Measurements from ENCODE around the gene HSPG2.

Gene HSPG2

GRCh38 chr1:21836729-21837128 is 100.4 kb downstream of the HSPG2 start:
- Histone ChIP-seq H3K27ac (ENCODE audit: low read depth, low read length) (no peak overlapping the region), H3K4me1 (ENCODE audit: control insufficient read depth in 1 of 2, insufficient read depth in 2 of 2, low read length in 2 of 2) (no peaks in the 10 kb centered on the region), H3K9ac (ENCODE audit: low read depth in 1 of 2, low read length in 2 of 2) (no peak overlapping the region), H3K27me3 (ENCODE audit: control insufficient read depth in 1 of 2, insufficient read depth in 2 of 2, low read length in 2 of 2) (no peaks in the 10 kb centered on the region), H3K4me3 (ENCODE audit: low read depth in 1 of 2, low read length in 2 of 2) (no peak overlapping the region), H3K9me3 (ENCODE audit: control insufficient read depth in 1 of 2, low read length in 2 of 2) (peaks cover 9 to 12% of the 10 kb centered on the region in 2 donors), H3K36me3 (ENCODE audit: control insufficient read depth in 1 of 2, insufficient read depth in 2 of 2, low read length in 2 of 2) (peaks cover 43 to 88% of the 10 kb centered on the region in 2 donors)

- no peak overlapping the region for H3K9ac ChIP-seq (ENCODE audit: low read depth in 1 of 2, low read length in 2 of 2)
Measured at GRCh38 chr1:21836010-21836409, 101.1 kb downstream of the HSPG2 start.

GRCh38 chr1:21834666-21835065 is 102.4 kb downstream of the HSPG2 start:
- H3K9ac ChIP-seq (ENCODE audit: low read depth in 1 of 2, low read length in 2 of 2), result no peak overlapping the region
- no peaks in the 10 kb centered on the region for H3K4me1 ChIP-seq (ENCODE audit: control insufficient read depth in 1 of 2, insufficient read depth in 2 of 2, low read length in 2 of 2)
- peaks cover 9 to 12% of the 10 kb centered on the region in 2 donors for H3K9me3 ChIP-seq (ENCODE audit: control insufficient read depth in 1 of 2, low read length in 2 of 2)
- no peak overlapping the region for H3K27ac ChIP-seq (ENCODE audit: low read depth, low read length)
- peaks cover 37 to 88% of the 10 kb centered on the region in 2 donors for H3K36me3 ChIP-seq (ENCODE audit: control insufficient read depth in 1 of 2, insufficient read depth in 2 of 2, low read length in 2 of 2)
- no peak overlapping the region for H3K4me3 ChIP-seq (ENCODE audit: low read depth in 1 of 2, low read length in 2 of 2)
- no peaks in the 10 kb centered on the region for H3K27me3 ChIP-seq (ENCODE audit: control insufficient read depth in 1 of 2, insufficient read depth in 2 of 2, low read length in 2 of 2)

More at GRCh38 chr1:21836010-21836409, 101.1 kb downstream of the HSPG2 start:
- H3K4me3 ChIP-seq (ENCODE audit: low read depth in 1 of 2, low read length in 2 of 2), result no peak overlapping the region
- H3K4me1 ChIP-seq (ENCODE audit: control insufficient read depth in 1 of 2, insufficient read depth in 2 of 2, low read length in 2 of 2), result no peaks in the 10 kb centered on the region
- H3K9me3 ChIP-seq (ENCODE audit: control insufficient read depth in 1 of 2, low read length in 2 of 2), result peaks cover 9 to 12% of the 10 kb centered on the region in 2 donors
- no peaks in the 10 kb centered on the region for H3K27me3 ChIP-seq (ENCODE audit: control insufficient read depth in 1 of 2, insufficient read depth in 2 of 2, low read length in 2 of 2)
- peaks cover 36 to 88% of the 10 kb centered on the region in 2 donors for H3K36me3 ChIP-seq (ENCODE audit: control insufficient read depth in 1 of 2, insufficient read depth in 2 of 2, low read length in 2 of 2)
- H3K27ac ChIP-seq (ENCODE audit: low read depth, low read length), result no peak overlapping the region

- peaks cover 9 to 12% of the 10 kb centered on the region in 2 donors for H3K9me3 ChIP-seq (ENCODE audit: control insufficient read depth in 1 of 2, low read length in 2 of 2)
- H3K4me3 ChIP-seq (ENCODE audit: low read depth in 1 of 2, low read length in 2 of 2), result no peak overlapping the region
- H3K36me3 ChIP-seq (ENCODE audit: control insufficient read depth in 1 of 2, insufficient read depth in 2 of 2, low read length in 2 of 2), result peaks cover 37 to 88% of the 10 kb centered on the region in 2 donors
- no peak overlapping the region for H3K9ac ChIP-seq (ENCODE audit: low read depth in 1 of 2, low read length in 2 of 2)
- H3K27me3 ChIP-seq (ENCODE audit: control insufficient read depth in 1 of 2, insufficient read depth in 2 of 2, low read length in 2 of 2), result no peaks in the 10 kb centered on the region
- no peak overlapping the region for H3K27ac ChIP-seq (ENCODE audit: low read depth, low read length)
- H3K4me1 ChIP-seq (ENCODE audit: control insufficient read depth in 1 of 2, insufficient read depth in 2 of 2, low read length in 2 of 2), result no peaks in the 10 kb centered on the region
Measured at GRCh38 chr1:21834094-21834493, 103.0 kb downstream of the HSPG2 start.

GRCh38 chr1:21833392-21833976 is 103.6 kb downstream of the HSPG2 start:
- peaks cover 9 to 12% of the 10 kb centered on the region in 2 donors for H3K9me3 ChIP-seq (ENCODE audit: control insufficient read depth in 1 of 2, low read length in 2 of 2)
- peaks cover 33 to 88% of the 10 kb centered on the region in 2 donors for H3K36me3 ChIP-seq (ENCODE audit: control insufficient read depth in 1 of 2, insufficient read depth in 2 of 2, low read length in 2 of 2)
- H3K4me1 ChIP-seq (ENCODE audit: control insufficient read depth in 1 of 2, insufficient read depth in 2 of 2, low read length in 2 of 2), result no peaks in the 10 kb centered on the region
- H3K9ac ChIP-seq (ENCODE audit: low read depth in 1 of 2, low read length in 2 of 2), result no peak overlapping the region
- H3K4me3 ChIP-seq (ENCODE audit: low read depth in 1 of 2, low read length in 2 of 2), result no peak overlapping the region
- H3K27ac ChIP-seq (ENCODE audit: low read depth, low read length), result no peak overlapping the region
- no peaks in the 10 kb centered on the region for H3K27me3 ChIP-seq (ENCODE audit: control insufficient read depth in 1 of 2, insufficient read depth in 2 of 2, low read length in 2 of 2)

- Histone ChIP-seq H3K36me3 (ENCODE audit: control insufficient read depth in 1 of 2, insufficient read depth in 2 of 2, low read length in 2 of 2) (peaks cover 40 to 89% of the 10 kb centered on the region in 2 donors), H3K9ac (ENCODE audit: low read depth in 1 of 2, low read length in 2 of 2) (no peak overlapping the region), H3K4me3 (ENCODE audit: low read depth in 1 of 2, low read length in 2 of 2) (no peak overlapping the region), H3K27me3 (ENCODE audit: control insufficient read depth in 1 of 2, insufficient read depth in 2 of 2, low read length in 2 of 2) (no peaks in the 10 kb centered on the region), H3K4me1 (ENCODE audit: control insufficient read depth in 1 of 2, insufficient read depth in 2 of 2, low read length in 2 of 2) (no peaks in the 10 kb centered on the region), H3K9me3 (ENCODE audit: control insufficient read depth in 1 of 2, low read length in 2 of 2) (peaks cover 9 to 12% of the 10 kb centered on the region in 2 donors), H3K27ac (ENCODE audit: low read depth, low read length) (no peak overlapping the region)
Measured at GRCh38 chr1:21831454-21831970, 105.6 kb downstream of the HSPG2 start.

GRCh38 chr1:21830792-21831453 is 106.2 kb downstream of the HSPG2 start:
- Histone ChIP-seq H3K9ac (ENCODE audit: low read depth in 1 of 2, low read length in 2 of 2) (no peak overlapping the region), H3K4me1 (ENCODE audit: control insufficient read depth in 1 of 2, insufficient read depth in 2 of 2, low read length in 2 of 2) (no peaks in the 10 kb centered on the region), H3K9me3 (ENCODE audit: control insufficient read depth in 1 of 2, low read length in 2 of 2) (peaks cover 9 to 12% of the 10 kb centered on the region in 2 donors), H3K27me3 (ENCODE audit: control insufficient read depth in 1 of 2, insufficient read depth in 2 of 2, low read length in 2 of 2) (no peaks in the 10 kb centered on the region), H3K27ac (ENCODE audit: low read depth, low read length) (no peak overlapping the region), H3K4me3 (ENCODE audit: low read depth in 1 of 2, low read length in 2 of 2) (no peak overlapping the region), H3K36me3 (ENCODE audit: control insufficient read depth in 1 of 2, insufficient read depth in 2 of 2, low read length in 2 of 2) (peaks cover 40 to 85% of the 10 kb centered on the region in 2 donors)

GRCh38 chr1:21829294-21829693 is 107.8 kb downstream of the HSPG2 start:
- Histone ChIP-seq H3K9ac (ENCODE audit: low read depth in 1 of 2, low read length in 2 of 2) (no peak overlapping the region), H3K27ac (ENCODE audit: low read depth, low read length) (no peak overlapping the region), H3K36me3 (ENCODE audit: control insufficient read depth in 1 of 2, insufficient read depth in 2 of 2, low read length in 2 of 2) (peaks cover 31 to 81% of the 10 kb centered on the region in 2 donors)

GRCh38 chr1:21828506-21829210 is 108.5 kb downstream of the HSPG2 start:
- peaks cover 0 to 3% of the 10 kb centered on the region in 2 donors for H3K9me3 ChIP-seq (ENCODE audit: control insufficient read depth in 1 of 2, low read length in 2 of 2)

More at GRCh38 chr1:21829294-21829693, 107.8 kb downstream of the HSPG2 start:
- peaks cover 4 to 8% of the 10 kb centered on the region in 2 donors for H3K9me3 ChIP-seq (ENCODE audit: control insufficient read depth in 1 of 2, low read length in 2 of 2)
- no peaks in the 10 kb centered on the region for H3K27me3 ChIP-seq (ENCODE audit: control insufficient read depth in 1 of 2, insufficient read depth in 2 of 2, low read length in 2 of 2)
- no peaks in the 10 kb centered on the region for H3K4me1 ChIP-seq (ENCODE audit: control insufficient read depth in 1 of 2, insufficient read depth in 2 of 2, low read length in 2 of 2)
- H3K4me3 ChIP-seq (ENCODE audit: low read depth in 1 of 2, low read length in 2 of 2), result no peak overlapping the region

GRCh38 chr1:21828075-21828474 is 109.0 kb downstream of the HSPG2 start:
- Histone ChIP-seq H3K27me3 (ENCODE audit: control insufficient read depth in 1 of 2, insufficient read depth in 2 of 2, low read length in 2 of 2) (no peaks in the 10 kb centered on the region), H3K4me1 (ENCODE audit: control insufficient read depth in 1 of 2, insufficient read depth in 2 of 2, low read length in 2 of 2) (no peaks in the 10 kb centered on the region), H3K36me3 (ENCODE audit: control insufficient read depth in 1 of 2, insufficient read depth in 2 of 2, low read length in 2 of 2) (peaks cover 19 to 79% of the 10 kb centered on the region in 2 donors), H3K9me3 (ENCODE audit: control insufficient read depth in 1 of 2, low read length in 2 of 2) (no peaks in the 10 kb centered on the region), H3K9ac (ENCODE audit: low read depth in 1 of 2, low read length in 2 of 2) (no peak overlapping the region), H3K27ac (ENCODE audit: low read depth, low read length) (no peak overlapping the region), H3K4me3 (ENCODE audit: low read depth in 1 of 2, low read length in 2 of 2) (no peak overlapping the region)

More at GRCh38 chr1:21828506-21829210, 108.5 kb downstream of the HSPG2 start:
- Histone ChIP-seq H3K27ac (ENCODE audit: low read depth, low read length) (no peak overlapping the region), H3K9ac (ENCODE audit: low read depth in 1 of 2, low read length in 2 of 2) (no peak overlapping the region), H3K4me1 (ENCODE audit: control insufficient read depth in 1 of 2, insufficient read depth in 2 of 2, low read length in 2 of 2) (no peaks in the 10 kb centered on the region), H3K4me3 (ENCODE audit: low read depth in 1 of 2, low read length in 2 of 2) (no peak overlapping the region), H3K36me3 (ENCODE audit: control insufficient read depth in 1 of 2, insufficient read depth in 2 of 2, low read length in 2 of 2) (peaks cover 25 to 79% of the 10 kb centered on the region in 2 donors), H3K27me3 (ENCODE audit: control insufficient read depth in 1 of 2, insufficient read depth in 2 of 2, low read length in 2 of 2) (no peaks in the 10 kb centered on the region)
